ENCODE results near the gene P2RX4.
"Not testable (repeated sequence)": the region's sequence is repeated elsewhere in the genome, so short reads cannot be mapped to it uniquely, and the experiment has no call there.

Gene P2RX4

GRCh38 chr12:121223292-121224285, 13.7 kb downstream of the P2RX4 start:
- peak; percentile 43 to 54 for DNase-seq

- DNase-seq, result peak; percentile 30 to 60
Observed at GRCh38 chr12:121224591-121224990, 14.7 kb downstream of the P2RX4 start.

GRCh38 chr12:121226399-121226798, 16.5 kb downstream of the P2RX4 start:
- no peak for DNase-seq

GRCh38 chr12:121226871-121227270, 16.9 kb downstream of the P2RX4 start:
- not testable (repeated sequence) for DNase-seq

GRCh38 chr12:121227294-121227693, 17.4 kb downstream of the P2RX4 start:
- DNase-seq, result no peak

GRCh38 chr12:121228919-121229665, 19.2 kb downstream of the P2RX4 start:
- DNase-seq, result no peak

- DNase-seq, result peak; percentile 59 to 65
Observed at GRCh38 chr12:121229826-121230537, 20.1 kb downstream of the P2RX4 start.

GRCh38 chr12:121230538-121230907, 20.6 kb downstream of the P2RX4 start:
- DNase-seq, result no peak

- DNase-seq, result no peak
Observed at GRCh38 chr12:121232163-121232562, 22.2 kb downstream of the P2RX4 start.

- no peak for DNase-seq
Observed at GRCh38 chr12:121232977-121233627, 23.2 kb downstream of the P2RX4 start.

GRCh38 chr12:121233628-121234020, 23.7 kb downstream of the P2RX4 start:
- no peak for DNase-seq

GRCh38 chr12:121236776-121237175, 26.8 kb downstream of the P2RX4 start:
- no peak for DNase-seq

- no peak for DNase-seq
Observed at GRCh38 chr12:121237415-121237814, 27.5 kb downstream of the P2RX4 start.

GRCh38 chr12:121238086-121238485, 28.2 kb downstream of the P2RX4 start:
- DNase-seq, result no peak

GRCh38 chr12:121238604-121239350, 28.8 kb downstream of the P2RX4 start:
- DNase-seq, result no peak

- DNase-seq, result peak; percentile 8 to 27
Observed at GRCh38 chr12:121239351-121240061, 29.6 kb downstream of the P2RX4 start.

- no peak for DNase-seq
Observed at GRCh38 chr12:121240062-121240420, 30.1 kb downstream of the P2RX4 start.

- DNase-seq, result peak; percentile 92 to 96
Observed at GRCh38 chr12:121240484-121241101, 30.7 kb downstream of the P2RX4 start.

- peak in 1 of 2 donors; percentile 7 for DNase-seq
Observed at GRCh38 chr12:121241156-121241970, 31.4 kb downstream of the P2RX4 start.

- DNase-seq, result no peak
Observed at GRCh38 chr12:121245031-121245430, 35.1 kb downstream of the P2RX4 start.

Measured in CD4-positive, alpha-beta T cell treated with Interleukin-1 beta for 1 hour (primary cell).